ENCODE measurements around the gene KIRREL3.

Gene KIRREL3

GRCh38 chr11:126901783-126902182 is 98.8 kb downstream of the KIRREL3 start:
- no peak for DNase-seq

- no peak for DNase-seq
Measured at GRCh38 chr11:126899961-126900748, 100.4 kb downstream of the KIRREL3 start.

GRCh38 chr11:126898802-126899201 is 101.8 kb downstream of the KIRREL3 start:
- DNase-seq = no peak

GRCh38 chr11:126897430-126897829 is 103.1 kb downstream of the KIRREL3 start:
- no peak for DNase-seq

GRCh38 chr11:126896025-126896424 is 104.5 kb downstream of the KIRREL3 start:
- DNase-seq = no peak

GRCh38 chr11:126893796-126894195 is 106.8 kb downstream of the KIRREL3 start:
- DNase-seq = no peak

GRCh38 chr11:126892756-126893155 is 107.8 kb downstream of the KIRREL3 start:
- no peak for DNase-seq

- no peak for DNase-seq
Measured at GRCh38 chr11:126891556-126892217, 108.9 kb downstream of the KIRREL3 start.

GRCh38 chr11:126890561-126890960 is 110.0 kb downstream of the KIRREL3 start:
- DNase-seq = no peak

- DNase-seq = no peak
Measured at GRCh38 chr11:126888115-126888712, 112.4 kb downstream of the KIRREL3 start.

- no peak for DNase-seq
Measured at GRCh38 chr11:126886636-126887035, 113.9 kb downstream of the KIRREL3 start.

GRCh38 chr11:126886085-126886484 is 114.5 kb downstream of the KIRREL3 start:
- DNase-seq = no peak

- no peak for DNase-seq
Measured at GRCh38 chr11:126884594-126884993, 116.0 kb downstream of the KIRREL3 start.

GRCh38 chr11:126884192-126884591 is 116.4 kb downstream of the KIRREL3 start:
- no peak for DNase-seq

- no peak for DNase-seq
Measured at GRCh38 chr11:126880872-126881271, 119.7 kb downstream of the KIRREL3 start.

- no peak for DNase-seq
Measured at GRCh38 chr11:126879516-126879915, 121.1 kb downstream of the KIRREL3 start.

- DNase-seq = no peak
Measured at GRCh38 chr11:126878913-126879482, 121.6 kb downstream of the KIRREL3 start.

GRCh38 chr11:126874831-126875230 is 125.7 kb downstream of the KIRREL3 start:
- no peak for DNase-seq

GRCh38 chr11:126874276-126874675 is 126.3 kb downstream of the KIRREL3 start:
- no peak for DNase-seq

- DNase-seq = no peak
Measured at GRCh38 chr11:126871792-126872191, 128.8 kb downstream of the KIRREL3 start.

- DNase-seq = no peak
Measured at GRCh38 chr11:126870021-126870420, 130.5 kb downstream of the KIRREL3 start.

GRCh38 chr11:126868741-126869140 is 131.8 kb downstream of the KIRREL3 start:
- no peak for DNase-seq

- DNase-seq = no peak
Measured at GRCh38 chr11:126864934-126865333, 135.6 kb downstream of the KIRREL3 start.

All from CD4-positive, alpha-beta T cell treated with Interferon alpha-2 for 1 hour (primary cell).